Measurements from ENCODE around the gene RANBP9.

The RANBP9 gene

DNA sequence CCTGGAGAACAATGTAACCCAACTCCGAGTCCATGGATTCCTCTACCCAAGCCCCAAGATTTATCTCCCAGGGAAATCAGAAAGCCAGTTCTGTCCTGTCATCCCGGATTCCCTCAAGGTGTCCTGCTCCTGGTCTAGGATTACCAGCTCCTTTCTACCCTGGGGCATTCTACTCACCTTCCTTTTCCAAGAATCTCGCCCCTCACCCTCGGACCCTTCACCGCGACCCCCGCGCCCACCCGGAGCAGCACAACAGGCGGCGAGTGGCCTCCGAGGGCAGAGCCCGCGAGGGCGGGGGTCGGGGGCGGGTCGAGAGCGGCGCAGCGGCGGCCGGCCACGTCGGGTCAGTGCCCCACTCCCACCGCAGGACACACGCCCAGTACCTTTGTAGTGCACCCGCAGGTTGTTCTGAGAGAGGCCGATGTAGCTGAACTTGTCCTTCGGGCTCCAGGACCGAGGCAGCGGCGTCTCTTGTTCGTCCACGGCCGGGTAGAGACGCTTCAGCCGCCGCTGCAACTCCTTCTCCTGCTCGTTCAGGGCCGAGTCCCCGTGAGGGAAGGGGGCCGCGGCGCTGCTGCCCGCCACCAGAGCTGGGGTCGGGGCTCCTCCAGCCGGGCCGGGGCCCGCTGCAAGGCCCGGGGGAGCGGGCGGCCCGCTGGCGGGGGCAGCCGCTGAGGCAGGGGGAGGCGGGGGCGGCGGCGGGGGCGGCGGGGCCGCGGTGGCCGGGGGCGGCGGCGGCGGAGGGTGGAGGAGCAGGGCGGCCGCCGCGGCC is 897 bp downstream of the RANBP9 start:
- peak; percentile 28 for DNase-seq

DNA sequence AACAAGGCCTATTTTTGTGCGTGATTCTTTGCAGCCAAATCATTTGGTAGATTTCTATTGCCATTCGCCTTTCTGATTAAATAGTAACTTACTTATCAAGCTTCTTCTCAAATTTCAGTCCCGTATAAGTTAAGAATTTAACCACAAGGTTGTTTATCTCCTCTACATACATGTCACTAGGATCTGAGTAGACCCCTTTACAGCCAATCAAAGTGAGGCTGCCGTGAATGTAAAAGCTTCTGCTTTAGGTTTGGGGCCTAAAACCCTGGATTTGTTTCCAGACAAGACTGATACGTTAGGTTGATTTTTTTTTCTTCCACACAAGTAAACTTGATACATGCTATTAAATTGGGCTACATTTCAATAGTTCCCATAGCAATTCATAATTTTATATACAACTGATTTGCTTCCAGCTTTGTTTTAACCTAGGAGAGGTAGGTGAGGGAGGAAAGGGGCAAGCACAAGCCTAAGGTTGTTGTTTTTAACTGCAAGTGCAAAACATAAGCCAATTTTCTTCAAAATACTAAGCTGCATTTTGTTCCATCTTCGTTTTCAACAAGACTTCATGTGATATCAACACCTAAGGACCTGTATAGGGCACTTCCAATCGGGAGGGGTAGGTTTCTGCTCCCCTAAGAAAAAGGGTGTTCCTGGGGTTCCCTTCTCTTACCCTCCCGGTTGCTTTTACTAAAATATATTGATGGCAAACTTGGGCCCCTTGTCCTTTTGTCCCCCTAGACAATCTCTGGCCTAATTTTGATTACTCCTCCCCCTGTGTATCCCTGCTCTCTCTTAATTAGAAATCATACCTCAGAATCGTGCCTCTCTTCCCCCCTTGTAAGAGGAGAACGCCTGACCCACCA is 1.7 kb downstream of the RANBP9 start:
- no peak for DNase-seq

- no peak for DNase-seq
These were observed 2.9 kb downstream of the RANBP9 start for GRCh38 chr6:13708736-13709135.

GRCh38 chr6:13703496-13703895 is 8.1 kb downstream of the RANBP9 start:
- no peak for DNase-seq

GRCh38 chr6:13702809-13703302 is 8.8 kb downstream of the RANBP9 start:
- DNase-seq = no peak

DNA sequence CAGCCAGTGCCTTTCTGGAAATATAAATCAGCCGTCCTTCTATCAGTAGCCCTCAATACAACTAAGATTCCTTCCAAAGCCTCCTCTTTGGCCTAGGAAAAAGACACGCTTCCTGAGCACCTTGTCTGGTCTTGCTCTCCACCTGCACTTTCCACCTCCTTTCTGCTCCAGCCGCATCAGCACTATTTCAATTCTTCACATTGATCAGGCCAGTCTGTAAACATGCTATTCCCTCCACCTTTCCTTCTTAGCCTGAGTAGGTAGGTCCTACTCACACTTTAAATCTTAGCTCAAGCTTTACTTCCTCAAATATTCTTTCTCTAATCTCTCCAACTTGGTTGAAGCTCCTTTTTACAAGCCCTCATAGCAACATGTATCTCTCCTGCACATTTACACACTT is 11.4 kb downstream of the RANBP9 start:
- no peak for DNase-seq

DNA sequence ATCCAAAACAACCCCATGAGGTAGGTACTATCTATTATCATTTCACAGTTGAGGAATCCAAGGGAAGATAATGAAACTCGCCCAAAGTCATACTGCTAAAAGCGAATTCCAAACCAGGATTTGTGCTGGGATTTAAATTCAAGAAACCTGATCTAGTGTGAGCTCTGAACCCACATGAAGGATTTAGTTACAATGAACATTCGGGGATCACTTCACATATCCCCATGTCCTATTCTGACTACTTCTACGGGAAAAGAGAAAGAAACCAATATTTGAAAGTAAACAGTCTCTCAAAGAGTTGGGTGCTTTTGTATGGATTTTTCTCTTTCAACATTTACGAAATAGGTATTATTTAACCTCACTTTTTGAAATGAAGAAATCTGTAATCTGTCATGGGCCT is 12.9 kb downstream of the RANBP9 start:
- DNase-seq = no peak

DNA sequence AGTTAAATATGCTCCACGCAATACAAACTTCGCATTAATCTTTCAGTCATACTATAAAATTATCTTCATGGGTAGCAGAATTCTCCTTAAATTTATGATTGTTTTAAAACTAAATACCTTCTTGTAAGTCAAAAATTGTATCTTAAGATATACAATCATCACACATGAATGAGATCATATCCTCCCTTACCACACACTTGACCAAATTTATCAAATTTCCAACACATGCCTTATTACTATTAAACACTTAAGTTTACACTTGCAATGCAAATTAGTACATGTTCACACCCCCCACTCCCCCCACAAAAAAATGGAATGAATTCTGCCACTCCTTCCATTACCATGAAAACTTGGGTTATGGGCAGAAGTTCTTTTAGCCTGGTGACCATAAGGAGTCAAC is 13.8 kb downstream of the RANBP9 start:
- DNase-seq = no peak

GRCh38 chr6:13696226-13696625 is 15.4 kb downstream of the RANBP9 start:
- DNase-seq = no peak

DNA sequence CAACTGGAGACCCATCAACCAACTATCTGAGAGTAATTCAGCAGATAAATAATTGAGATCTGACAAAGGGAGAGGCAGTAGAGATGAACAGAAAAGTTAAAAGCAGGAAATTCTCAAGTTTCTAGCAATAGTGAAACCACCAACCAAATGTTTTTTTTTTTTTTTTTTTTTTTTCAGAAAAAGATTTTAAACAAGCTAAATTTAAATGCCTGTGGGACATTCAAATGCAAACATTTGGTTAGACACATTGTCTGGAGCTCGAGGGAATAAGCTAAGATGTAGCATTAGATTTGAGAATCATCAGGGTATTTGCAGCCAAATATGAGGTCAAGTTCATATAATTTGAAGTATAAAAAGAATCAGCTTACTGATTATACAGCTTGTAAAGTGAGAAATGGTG is 16.4 kb downstream of the RANBP9 start:
- DNase-seq = no peak

- DNase-seq = no peak
These were observed 17.1 kb downstream of the RANBP9 start for GRCh38 chr6:13694562-13694961.

- no peak for DNase-seq
These were observed 22.0 kb downstream of the RANBP9 start for GRCh38 chr6:13689511-13690256.

DNA sequence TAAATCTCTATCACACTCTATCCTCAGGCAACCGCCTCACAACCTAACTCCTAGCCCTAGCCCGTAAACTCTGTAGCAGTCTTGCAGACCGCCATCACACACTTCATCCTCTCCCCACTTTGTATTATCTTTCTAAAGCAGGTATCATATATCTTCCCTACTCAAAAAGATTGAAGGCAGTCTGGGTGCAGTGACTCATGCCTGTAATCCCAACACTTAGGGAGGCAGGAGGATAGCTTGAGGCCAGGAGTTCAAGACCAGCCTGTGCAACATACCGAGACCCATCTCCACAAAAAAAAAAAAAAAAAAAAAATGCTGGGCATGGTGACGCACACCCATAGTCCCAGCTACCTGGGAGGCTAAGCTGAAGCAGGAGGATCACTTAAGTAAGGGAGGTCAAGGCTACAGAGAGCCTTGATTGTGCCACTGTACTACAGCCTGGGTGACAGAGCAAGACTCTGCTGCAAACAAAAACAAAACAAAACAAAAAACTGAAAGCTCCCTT is 22.9 kb downstream of the RANBP9 start:
- DNase-seq = no peak

DNA sequence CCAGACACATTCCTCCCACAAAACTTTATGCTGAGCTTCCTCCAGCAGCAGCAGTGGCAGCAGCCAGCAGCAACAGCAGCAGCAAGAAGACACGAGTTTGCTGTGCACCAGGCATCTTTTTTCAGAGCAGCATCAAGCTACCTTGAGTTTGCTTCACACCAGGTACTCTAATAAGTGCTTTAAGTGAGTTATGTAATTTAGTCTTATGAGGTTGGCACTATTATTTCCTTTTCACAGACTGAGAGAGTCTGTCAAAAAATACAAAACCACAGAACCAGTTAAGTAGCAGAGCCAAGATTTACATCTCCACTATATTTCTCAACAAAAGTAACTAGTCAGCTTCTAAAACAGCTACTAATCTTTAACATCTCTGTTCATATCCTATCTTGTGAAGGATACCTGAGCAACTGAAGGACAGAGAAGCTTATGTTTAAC is 23.7 kb downstream of the RANBP9 start:
- DNase-seq = no peak

DNA sequence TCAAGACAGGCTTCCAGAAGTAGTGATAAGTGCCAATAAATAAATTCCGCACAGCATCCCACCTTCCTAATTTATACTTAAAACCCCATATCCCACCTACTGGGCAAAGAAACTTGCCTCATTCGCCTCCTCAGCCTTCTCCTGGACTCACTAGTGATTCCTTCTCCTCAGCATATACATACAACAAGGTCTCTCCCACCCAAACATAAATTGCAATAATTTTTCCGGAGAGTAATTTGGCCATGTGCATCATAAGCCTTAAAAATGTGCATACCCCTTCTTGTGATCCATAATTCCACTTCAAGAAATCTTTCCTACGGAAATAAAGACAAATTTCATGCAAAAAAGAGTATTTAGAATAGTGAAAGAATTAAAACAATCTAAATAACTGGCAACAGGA is 26.8 kb downstream of the RANBP9 start:
- no peak for DNase-seq

DNA sequence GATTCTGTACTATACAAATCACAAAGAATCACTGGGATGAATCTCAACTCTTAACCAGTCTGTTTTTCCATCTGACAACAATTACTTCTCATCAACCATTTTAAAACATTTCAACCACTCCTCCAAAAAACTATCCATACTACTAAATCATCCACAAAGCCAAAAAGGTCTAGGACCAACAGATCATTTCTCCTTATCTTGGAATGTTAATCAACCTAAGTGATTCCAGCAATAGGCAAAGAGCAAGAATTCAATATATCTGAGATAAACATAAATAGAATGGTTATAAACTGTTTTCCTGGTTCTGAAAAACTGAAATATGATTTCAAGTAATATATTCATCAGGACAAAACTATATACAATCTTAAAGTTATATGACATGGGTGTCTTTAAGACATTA is 28.6 kb downstream of the RANBP9 start:
- DNase-seq = no peak

DNA sequence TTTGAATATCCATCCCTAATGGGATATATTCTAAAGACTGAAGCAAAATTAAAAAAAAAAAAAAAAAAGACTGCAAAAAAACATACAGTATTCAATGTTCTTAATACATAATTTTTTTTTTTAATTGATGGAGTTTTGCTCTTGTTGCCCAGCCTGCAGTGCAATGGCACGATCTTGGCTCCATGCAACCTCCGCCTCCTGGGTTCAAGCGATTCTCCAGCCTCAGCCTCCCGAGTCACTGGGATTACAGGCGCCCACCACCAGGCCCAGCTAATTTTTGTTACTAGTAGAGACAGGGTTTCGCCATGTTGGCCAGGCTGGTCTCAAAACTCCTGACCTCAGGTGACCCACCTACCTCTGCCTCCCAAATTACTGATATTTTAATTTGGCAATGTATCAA is 29.3 kb downstream of the RANBP9 start:
- no peak for DNase-seq

- no peak for DNase-seq
These were observed 30.2 kb downstream of the RANBP9 start for GRCh38 chr6:13681305-13682061.

- DNase-seq = no peak
These were observed 31.1 kb downstream of the RANBP9 start for GRCh38 chr6:13680448-13680968.

DNA sequence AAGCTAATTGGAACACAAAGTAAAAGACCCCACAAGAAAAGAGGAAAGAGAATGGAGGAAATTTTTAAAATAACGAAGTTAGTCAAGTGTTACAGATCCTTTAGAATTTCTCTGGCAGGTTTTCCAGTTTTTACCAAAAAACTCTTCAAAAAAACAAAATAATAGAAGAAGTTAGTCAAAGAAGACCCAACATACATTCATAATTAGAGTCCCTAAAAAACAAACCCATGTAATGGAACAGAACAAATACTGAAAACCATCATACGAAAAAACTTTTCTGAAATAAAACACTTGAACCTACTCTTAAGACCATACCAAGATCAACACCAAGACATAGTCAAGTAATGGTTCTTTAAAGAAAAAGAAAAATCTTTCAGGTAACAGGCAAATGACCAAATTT is 31.6 kb downstream of the RANBP9 start:
- no peak for DNase-seq

GRCh38 chr6:13678255-13678983 is 33.2 kb downstream of the RANBP9 start:
- no peak for DNase-seq
